Gastrocnemius medialis (tissue), 4 donors: ENCODE results near the gene ANG. TPM values are rescaled to one million over a fixed set of nuclear protein-coding genes. Genes with fewer than 3 reads are reported as not detected.

ENCODE experiments used
- ATAC-seq, 2 donors: fragments of 150-250 bp; one replicate each; pipeline ENCODE4 v1.9.1; 2016
- DNase-seq, 2 donors: peaks; one replicate each; pipeline ENCODE4 v3.0.0-alpha.2; 2019
- H3K27ac ChIP-seq, 4 donors: fragments of 200-600 bp; sonication (generic); 1 replicate in 1 of 4; 2 replicates in 3 of 4; pipeline ENCODE4 v1.5.1; 2016 to 2018; ENCODE audit warnings: mild to moderate bottlenecking in 2 of 4, moderate library complexity in 1 of 4
- H3K27me3 ChIP-seq, 3 donors: fragments of 200-600 bp; sonication (generic) in 2 of 3; 1 replicate in 1 of 3; 2 replicates in 2 of 3; pipeline versions ENCODE4 v1.5.1 to v1.6.0; 2016 to 2019; ENCODE audit warnings: mild to moderate bottlenecking in 1 of 3, moderate library complexity in 1 of 3
- H3K36me3 ChIP-seq, 2 donors: fragments of 200-600 bp; sonication (generic) in 1 of 2; one replicate each; pipeline ENCODE4 v1.5.1; 2017 to 2018
- H3K4me1 ChIP-seq, 2 donors: fragments of 200-600 bp; sonication (generic) in 1 of 2; one replicate each; pipeline ENCODE4 v1.5.1; 2016 to 2017; ENCODE audit warnings: mild to moderate bottlenecking in 2 of 2
- H3K4me3 ChIP-seq, 4 donors: fragments of 200-600 bp; sonication (generic) in 3 of 4; 1 replicate in 1 of 4; 2 replicates in 3 of 4; pipeline ENCODE4 v1.5.1; 2016 to 2019; ENCODE audit warnings: mild to moderate bottlenecking in 2 of 4
- H3K9me3 ChIP-seq, 3 donors: fragments of 200-600 bp; sonication (generic) in 2 of 3; 1 replicate in 1 of 3; 2 replicates in 2 of 3; pipeline ENCODE4 v1.5.1; 2016 to 2019
- CTCF ChIP-seq, 5 experiments: fragments of 450-650 bp in 3 of 5; fragments of 200-600 bp in 2 of 5; sonication (generic) in 2 of 5; IDR thresholded peaks in 4 of 5; conservative IDR thresholded peaks in 1 of 5; 1 replicate in 4 of 5; 2 replicates in 1 of 5; pipeline ENCODE4 v1.5.1; 2016 to 2019; ENCODE audit warnings: antibody characterized with exemption in 5 of 5, mild to moderate bottlenecking in 3 of 5, moderate library complexity in 3 of 5
- POLR2A ChIP-seq, 2 donors: fragments of 450-650 bp; IDR thresholded peaks; one replicate each; pipeline ENCODE4 v1.6.1; 2017; ENCODE audit warnings: antibody characterized with exemption in 2 of 2, mild to moderate bottlenecking in 2 of 2, moderate library complexity in 2 of 2
- in situ Hi-C, 4 donors: fragments of 200-750 bp; cut with MboI; loops; one replicate each; pipeline versions ENCODE4 v1.15.0 to v1.8.0; 2017; ENCODE audit warnings: low sequenced_read_pairs in 4 of 4
- intact Hi-C: fragments of 100-400 bp; cut with DNase I; formaldehyde crosslinking; loops from one replicate; pipeline ENCODE4 v1.15.1; 2023; ENCODE audit warnings: low total_unique reads
- total RNA-seq, 4 donors: library from RNA; depleted of rRNA; stranded (reverse); fragments of >200 nt; gene quantifications; one replicate each; pipeline versions ENCODE4 v1.1.0 to v1.2.3, GENCODE V29; 2016

Gene ANG
- total RNA-seq, 4 donors from 2014 or later = 3.9 to 10.5 (median 5.6) TPM

GRCh38 chr14:20684662-20685456, 3.7 kb upstream of the ANG start:
- Histone ChIP-seq H3K9me3 (no peaks in the 10 kb centered on the region), H3K27me3 (no peaks in the 10 kb centered on the region), H3K36me3 (no peaks in the 10 kb centered on the region), H3K27ac (peak overlapping the region; percentile 95 to 100 (median 97)), H3K4me3 (peak overlapping the region; percentile 69 to 98 (median 87)), H3K4me1 (peaks cover 11 to 17% of the 10 kb centered on the region in 2 donors)
- intact Hi-C loops (loop anchor here (5.0 to 10.0 kb wide), 7 partner anchors 53 to 1902 kb away; partner anchors contain the start of genes CHD8, DAD1, HNRNPC and RNASE7), in situ Hi-C loops (loop anchor here (10.0 to 25.0 kb wide), 6 partner anchors 220 to 427 kb away; partner anchors contain the start of genes CCNB1IP1 (in 2 of the 4), PARP2 (in 2 of the 4), TMEM253 (in 2 of the 4) and ARHGEF40 (in 1 of the 4))
- DNase-seq = peak; percentile 20 to 51
- ATAC-seq = no peak
- TF ChIP-seq POLR2A (IDR thresholded peaks at IDR 0.05) = no peak

GRCh38 chr14:20686386-20687143, 2.0 kb upstream of the ANG start:
- no peak for ATAC-seq
- Histone ChIP-seq H3K27ac (no peak overlapping the region), H3K4me1 (no peaks in the 10 kb centered on the region), H3K27me3 (no peaks in the 10 kb centered on the region), H3K4me3 (peak overlapping the region in 1 of 4 donors; percentile 93), H3K9me3 (no peaks in the 10 kb centered on the region), H3K36me3 (no peaks in the 10 kb centered on the region)
- DNase-seq = no peak
- intact Hi-C loops = loop anchor here (10.0 kb wide), 1 partner anchor 768 kb away; the partner anchor contains the start of gene CHD8
- in situ Hi-C loops = loop anchor here (10.0 to 25.0 kb wide), 6 partner anchors 222 to 426 kb away; partner anchors contain the start of genes CCNB1IP1 (in 2 of the 4), PARP2 (in 2 of the 4), TMEM253 (in 2 of the 4) and ARHGEF40 (in 1 of the 4)
- TF ChIP-seq POLR2A (IDR thresholded peaks at IDR 0.05) = no peak
- TF ChIP-seq CTCF (IDR thresholded peaks at IDR 0.05 in 4 of 5, conservative IDR thresholded peaks at IDR 0.05 in 1 of 5) = no peak

- ATAC-seq = no peak
- H3K4me3 ChIP-seq = no peak overlapping the region
- no peak for DNase-seq
- in situ Hi-C loops = loop anchor here (10.0 to 25.0 kb wide), 6 partner anchors 223 to 425 kb away; partner anchors contain the start of genes CCNB1IP1 (in 2 of the 4), PARP2 (in 2 of the 4), TMEM253 (in 2 of the 4) and ARHGEF40 (in 1 of the 4)
- intact Hi-C loops = loop anchor here (10.0 kb wide), 1 partner anchor 767 kb away; the partner anchor contains the start of gene CHD8
- H3K27ac ChIP-seq = no peak overlapping the region
- no peaks in the 10 kb centered on the region for H3K9me3 ChIP-seq
- H3K27me3 ChIP-seq = no peaks in the 10 kb centered on the region
- no peaks in the 10 kb centered on the region for H3K36me3 ChIP-seq
- H3K4me1 ChIP-seq = no peaks in the 10 kb centered on the region
- TF ChIP-seq CTCF (IDR thresholded peaks at IDR 0.05 in 4 of 5, conservative IDR thresholded peaks at IDR 0.05 in 1 of 5) (no peak), POLR2A (IDR thresholded peaks at IDR 0.05) (no peak)
Measured at GRCh38 chr14:20687362-20688166, 1.0 kb upstream of the ANG start.

- Histone ChIP-seq H3K9me3 (no peaks in the 10 kb centered on the region), H3K27me3 (no peaks in the 10 kb centered on the region), H3K36me3 (no peaks in the 10 kb centered on the region), H3K4me1 (no peaks in the 10 kb centered on the region), H3K4me3 (no peak overlapping the region), H3K27ac (no peak overlapping the region)
- peak; percentile 93 for ATAC-seq
- DNase-seq = peak in 1 of 2 donors; percentile 16
- peak; percentile 69 to 88 (median 80) for TF ChIP-seq CTCF (IDR thresholded peaks at IDR 0.05 in 4 of 5, conservative IDR thresholded peaks at IDR 0.05 in 1 of 5)
- no peak for TF ChIP-seq POLR2A (IDR thresholded peaks at IDR 0.05)
- in situ Hi-C loops (loop anchor here (5.0 to 25.0 kb wide), 10 partner anchors 79 to 421 kb away; partner anchors contain the start of genes TMEM253 (in 2 of the 4), ARHGEF40 (in 1 of the 4), CCNB1IP1 (in 1 of the 4) and PARP2 (in 1 of the 4)), intact Hi-C loops (loop anchor here (1.0 to 2.0 kb wide), 3 partner anchors 28 to 160 kb away; no protein-coding TSS in a partner anchor)
Measured at GRCh38 chr14:20690848-20691640, 2.5 kb downstream of the ANG start.
